NCI-H146 (cell line): Measurements from ENCODE around the gene GALNS.

Experiments used
- DNase-seq: peaks from one replicate; lab custom pipeline; 2025; lab: John Stamatoyannopoulos, UW

The GALNS gene

DNA sequence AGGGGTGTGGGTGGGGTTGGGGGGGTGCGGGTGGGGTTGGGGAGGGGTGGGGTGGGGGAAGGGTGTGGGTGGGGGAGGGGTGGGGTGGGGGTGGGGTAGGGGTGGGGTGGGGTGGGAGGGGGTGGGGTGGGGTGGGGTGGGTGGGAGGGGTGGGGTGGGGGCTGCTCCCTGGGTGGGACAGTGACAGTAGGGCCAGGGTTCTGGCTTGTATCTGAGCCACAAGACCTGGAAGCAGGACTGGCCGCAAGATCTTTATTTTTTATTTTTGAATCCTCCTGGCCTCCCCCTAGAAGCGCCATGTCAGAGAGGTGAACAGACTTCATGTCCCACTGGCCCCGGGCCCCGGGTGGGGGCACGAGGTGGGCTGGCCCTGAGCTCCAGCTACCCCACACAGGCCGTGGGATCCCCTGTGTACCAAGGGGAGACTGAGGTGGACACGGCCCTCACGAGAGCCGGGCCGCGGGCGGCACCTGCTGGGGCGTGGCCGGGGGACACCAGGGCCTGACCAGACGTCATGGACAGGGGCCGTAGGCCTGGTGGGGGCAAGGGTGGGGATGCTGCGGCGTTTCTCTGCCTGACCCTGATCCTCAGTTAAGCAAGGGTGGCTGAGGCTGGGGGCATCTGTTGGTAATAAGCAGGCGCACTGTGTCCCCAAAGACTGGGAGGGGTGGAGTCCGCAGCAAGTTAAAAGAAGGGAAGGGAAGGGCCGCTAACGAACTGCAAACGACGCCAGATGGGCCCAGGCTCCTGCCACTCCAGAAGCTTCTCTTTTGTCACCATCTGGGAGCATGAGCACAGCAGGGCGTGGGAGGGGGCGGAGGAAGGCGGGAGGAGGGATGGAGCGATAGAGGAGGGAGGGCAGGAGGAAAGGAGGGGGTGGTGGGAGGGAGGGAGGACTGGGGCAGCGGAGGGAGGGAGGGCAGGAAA lies 32.0 kb upstream of the GALNS start:
- no peak for DNase-seq

DNA sequence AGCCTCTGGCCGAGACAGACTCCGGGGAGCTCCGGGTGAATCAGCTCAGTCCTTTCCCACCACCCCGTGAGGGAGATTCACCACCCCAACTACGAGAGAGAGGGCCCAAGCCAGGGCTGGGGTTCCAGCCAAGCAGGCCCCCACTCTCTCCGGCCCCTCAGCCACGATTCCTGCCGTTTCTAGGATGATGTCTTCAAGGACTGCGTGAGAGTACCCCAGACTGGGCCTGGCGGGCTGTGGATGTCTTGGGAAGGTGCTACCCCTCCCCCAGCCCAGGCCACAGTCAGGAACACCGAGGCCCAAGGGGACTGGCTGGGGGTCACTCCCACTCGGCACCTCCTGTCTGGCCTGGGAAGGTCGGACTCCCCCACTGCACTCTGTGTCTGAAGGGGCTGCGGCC lies 31.3 kb upstream of the GALNS start:
- no peak for DNase-seq

DNA sequence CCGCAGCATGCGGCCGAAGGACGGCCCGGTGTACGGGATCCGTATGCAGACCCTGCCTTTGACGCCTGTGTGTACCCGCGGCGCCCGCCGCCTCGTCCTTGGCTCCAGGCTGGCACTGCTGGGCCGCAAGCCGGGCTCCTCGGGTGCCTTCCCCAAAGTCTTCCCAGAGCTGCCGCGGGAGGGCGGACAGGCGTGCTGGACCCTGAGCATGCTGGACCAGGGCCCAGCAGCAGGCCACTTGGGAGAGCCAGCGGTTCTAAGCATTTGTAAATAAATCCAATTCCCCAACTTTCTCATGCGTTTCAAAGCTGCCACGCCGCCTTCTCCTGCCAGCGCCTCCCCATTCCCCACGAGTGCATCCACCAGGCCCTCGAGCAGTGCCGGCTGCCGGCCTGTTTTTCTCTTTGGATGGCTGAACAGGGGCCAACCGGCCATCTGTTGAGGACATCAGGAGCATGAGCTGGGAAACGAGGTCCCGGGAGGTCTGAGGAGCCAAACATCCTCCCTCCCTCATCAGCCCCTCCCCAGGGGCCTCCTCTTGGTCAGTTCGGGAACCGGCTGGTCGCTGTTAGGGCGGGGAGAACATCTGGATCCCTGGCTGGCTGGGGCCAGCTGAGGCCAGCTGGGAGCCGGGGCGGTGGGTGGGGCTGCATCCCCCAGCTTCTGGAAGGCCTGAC lies 30.2 kb upstream of the GALNS start:
- DNase-seq: no peak

DNA sequence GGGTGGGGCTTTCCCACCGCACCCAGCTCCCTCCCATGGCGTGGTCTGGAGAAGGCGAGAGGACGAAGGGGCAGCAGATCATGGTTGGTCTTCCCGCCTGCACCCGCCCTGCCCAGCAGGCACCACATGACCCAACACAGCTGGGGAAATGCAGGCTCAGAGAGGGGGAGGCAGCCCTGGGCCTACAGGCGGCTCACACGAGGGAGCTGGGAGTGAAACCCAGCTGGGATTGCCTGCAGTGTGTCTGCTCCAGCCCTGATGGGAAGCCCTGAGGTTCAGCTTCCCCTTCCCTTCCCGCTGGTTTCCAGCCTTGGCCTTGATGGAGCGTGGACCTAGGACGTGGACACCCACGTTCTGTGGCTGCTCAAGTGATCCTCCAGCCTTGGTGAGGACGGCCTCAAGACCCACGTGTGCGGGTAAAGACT lies 29.7 kb upstream of the GALNS start:
- no peak for DNase-seq

DNA sequence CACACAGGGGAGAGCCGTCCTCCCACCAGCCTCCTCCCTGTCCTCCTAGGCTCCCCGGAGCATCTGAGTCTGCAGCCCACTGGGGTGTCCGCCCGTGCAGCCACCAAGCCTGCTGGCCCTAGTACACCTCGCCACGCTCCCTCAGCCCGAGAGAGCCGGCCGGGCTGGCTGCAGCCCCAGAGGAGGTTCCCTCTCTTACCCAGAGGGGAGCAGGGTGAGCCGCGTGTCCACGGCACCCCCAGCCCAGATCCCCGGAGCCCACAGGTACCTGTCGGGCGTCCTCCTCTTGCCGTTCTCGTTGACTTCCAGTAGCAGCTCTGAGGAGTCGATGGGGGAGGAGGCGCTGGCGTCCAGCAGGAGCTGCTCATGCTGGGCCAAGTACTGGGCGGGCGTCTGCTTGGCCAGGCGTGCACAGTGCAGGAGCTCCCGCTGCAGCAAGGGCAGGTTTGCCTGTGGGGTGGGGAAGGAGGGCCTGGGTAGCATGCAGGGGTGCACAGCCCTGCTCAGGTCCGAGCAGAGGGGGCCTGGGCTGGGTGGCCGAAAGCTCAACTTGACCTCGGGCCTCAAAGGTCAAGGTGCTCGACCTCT lies 29.0 kb upstream of the GALNS start:
- no peak for DNase-seq

DNA sequence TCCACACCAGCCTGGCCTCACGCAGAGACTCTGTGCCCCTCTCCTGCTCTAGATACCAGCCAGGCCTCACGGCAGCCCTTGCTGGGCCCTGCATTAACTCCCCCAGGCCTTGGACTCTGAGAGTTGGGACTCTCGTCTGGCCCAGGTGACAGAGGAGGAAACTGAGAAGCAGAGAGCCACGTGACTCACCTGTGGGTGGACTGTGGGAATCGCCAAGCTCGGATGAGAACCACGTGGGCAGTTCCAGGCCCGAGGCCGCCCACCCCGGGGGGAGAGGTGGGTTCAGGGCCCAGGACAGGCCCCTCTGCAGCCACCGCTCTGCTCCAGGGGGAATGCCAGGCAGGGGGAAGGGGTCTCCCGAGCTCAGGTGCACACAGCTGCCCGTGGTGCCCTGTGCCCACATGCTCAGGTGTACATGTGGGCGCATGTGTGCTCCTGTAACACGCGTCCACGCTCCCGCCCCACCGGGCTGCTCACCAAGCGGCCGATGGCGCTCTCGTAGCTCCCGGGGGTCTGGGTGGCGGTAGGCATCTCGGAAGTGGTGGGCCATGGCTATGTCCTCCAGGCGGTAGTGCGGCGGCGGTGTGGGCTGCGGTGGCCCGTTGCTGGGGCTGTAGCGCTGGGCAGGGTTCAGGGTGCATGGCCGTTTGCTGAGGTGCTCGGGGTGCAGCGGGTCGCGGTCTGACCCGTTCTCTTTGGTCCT lies 28.0 kb upstream of the GALNS start:
- no peak for DNase-seq

DNA sequence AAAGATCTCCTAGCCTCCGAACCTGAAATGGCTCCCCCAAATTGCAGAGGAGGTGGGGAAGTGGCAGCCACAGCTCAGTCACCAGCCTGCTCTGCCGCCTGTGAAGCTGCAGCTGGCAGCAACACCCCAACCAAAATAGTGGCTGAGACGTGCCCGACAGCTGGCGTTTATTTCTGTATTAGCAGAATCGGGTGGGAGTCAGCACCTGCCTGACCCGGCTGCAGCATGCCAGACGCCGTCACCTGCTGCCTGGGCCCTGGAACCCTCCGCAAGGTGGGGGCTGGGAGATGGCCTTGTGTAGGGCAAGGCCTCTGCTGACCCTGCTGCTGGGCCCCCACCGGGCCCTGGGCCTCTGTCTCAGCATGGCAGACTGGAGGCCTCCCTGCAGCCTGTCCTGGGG lies 27.2 kb upstream of the GALNS start:
- DNase-seq: no peak

DNA sequence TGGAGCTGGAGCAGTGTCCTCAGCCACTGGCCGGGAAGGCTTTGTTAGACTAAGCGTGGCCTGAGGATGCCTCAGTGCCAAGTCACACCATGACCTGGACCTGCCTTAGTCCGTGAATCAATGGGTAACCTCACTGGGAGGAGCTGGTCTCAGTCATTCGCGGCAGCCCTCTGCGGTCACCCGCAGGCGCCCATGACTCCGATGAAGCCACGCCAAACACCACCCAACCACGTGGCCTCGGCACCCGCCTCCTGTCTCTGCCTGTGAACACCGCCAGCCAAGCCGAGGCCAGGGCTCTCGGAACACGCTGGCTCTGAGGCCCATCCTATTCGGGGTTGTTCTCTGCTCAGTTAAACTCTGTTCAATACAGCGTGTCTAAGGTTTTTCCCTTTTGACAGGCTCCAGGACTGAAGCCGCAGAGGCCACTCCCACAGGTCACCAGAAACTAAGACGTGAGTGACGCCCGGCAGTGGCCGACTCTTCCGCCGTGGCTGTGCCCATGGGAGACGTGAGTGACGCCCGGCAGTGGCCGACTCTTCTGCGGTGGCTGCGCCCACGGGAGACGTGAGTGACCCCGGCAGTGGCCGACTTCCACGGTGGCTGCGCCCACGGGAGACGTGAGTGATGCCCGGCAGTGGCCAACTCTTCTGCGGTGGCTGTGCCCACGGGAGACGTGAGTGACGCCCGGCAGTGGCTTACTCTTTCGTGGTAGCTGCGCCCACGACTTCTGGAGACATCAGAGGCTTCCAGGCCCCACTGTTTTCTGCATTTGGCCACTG lies 26.6 kb upstream of the GALNS start:
- DNase-seq: no peak

DNA sequence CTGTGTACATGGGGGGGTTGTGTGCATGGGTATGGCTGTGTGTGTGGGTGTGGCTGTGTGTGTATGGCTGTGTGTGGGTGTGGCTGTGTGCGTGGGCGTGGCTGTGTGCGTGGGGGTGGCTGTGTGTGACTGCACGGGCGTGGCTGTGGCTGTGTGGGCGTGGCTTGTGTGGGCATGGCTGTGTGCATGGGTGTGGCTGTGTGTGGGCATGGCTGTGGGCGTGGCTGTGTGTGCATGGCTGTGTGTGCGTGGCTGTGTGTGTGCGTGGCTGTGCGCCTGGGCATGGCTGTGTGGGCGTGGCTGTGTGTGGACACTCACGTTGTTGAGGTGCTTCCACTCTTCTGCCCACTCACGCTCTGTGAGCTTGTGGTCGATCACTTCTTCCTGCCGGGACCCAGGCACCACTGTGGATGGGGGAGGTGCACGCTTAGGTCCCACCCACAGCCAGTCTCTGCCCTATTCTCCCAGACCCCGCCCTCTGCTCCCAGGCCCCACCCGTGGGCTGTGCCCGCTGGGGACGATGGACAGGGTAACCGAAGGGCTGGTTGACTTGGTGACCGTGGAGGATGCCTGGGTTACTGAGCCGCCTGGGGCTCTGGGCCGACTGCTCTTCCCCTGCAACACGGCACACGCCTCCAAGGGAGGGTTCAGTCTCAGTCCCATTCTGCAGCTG lies 25.7 kb upstream of the GALNS start:
- DNase-seq: no peak

DNA sequence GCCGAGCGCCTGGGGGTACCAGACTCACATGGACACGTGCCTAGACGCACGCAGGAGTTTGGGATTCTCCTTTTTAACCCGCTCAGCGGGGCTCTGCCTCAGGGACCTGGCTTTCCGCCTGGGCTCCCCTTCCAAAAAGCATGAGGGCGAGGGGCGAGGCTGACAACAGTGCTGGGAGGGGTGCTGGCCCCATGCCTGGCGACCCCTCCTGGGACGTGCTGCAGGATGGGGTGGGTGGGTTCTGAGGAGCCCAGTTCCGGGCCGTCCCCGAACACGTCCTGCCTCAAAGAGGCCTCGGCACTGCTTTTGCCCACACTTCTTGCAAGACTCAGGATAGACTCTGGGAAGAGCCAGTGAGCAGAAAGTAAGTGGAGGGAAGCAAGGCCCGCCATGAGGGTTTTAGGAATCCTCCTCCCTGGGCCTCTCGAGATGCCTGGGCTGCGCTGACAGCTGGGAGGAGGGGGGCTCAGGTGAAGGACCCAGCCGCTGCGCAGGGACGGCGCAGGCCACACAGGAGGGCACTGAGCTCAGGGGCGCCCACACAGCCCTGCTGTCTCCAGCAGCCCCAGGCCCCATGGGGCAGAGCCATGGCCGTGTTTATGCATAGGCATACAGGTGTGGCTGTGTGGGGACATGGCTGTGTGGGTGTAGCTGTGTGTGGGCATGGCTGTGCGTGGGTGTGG lies 25.1 kb upstream of the GALNS start:
- DNase-seq: no peak

DNA sequence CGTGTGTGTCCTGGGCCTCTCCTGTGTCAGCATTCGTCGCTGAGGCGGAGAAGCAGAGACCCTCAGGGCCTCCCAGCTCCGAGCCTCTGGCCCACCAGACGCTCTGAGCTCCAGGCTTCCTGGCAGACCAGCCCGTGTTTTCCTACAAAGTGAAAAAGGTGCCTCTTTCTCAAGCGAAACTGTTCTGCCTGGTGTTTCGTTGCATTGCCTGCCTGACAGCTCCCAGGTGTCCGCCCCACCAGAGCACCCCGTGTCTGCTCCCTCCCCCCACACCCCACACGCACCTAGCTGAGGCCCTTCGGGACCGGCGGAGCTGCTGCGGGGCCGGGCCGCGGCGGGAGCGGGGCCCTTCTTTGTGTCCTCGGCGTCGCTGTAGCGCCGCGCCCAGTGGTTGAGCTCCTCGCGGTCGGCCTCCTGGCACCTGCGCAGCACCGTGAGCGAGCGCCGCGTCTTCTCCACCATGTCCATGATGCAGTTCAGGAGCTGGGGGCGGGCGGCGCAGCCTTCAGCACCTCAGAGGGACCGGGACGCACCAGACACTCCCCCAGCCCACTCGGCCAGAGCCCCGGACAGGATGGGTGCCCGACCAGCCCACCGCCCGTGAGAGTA lies 24.4 kb upstream of the GALNS start:
- DNase-seq: no peak

DNA sequence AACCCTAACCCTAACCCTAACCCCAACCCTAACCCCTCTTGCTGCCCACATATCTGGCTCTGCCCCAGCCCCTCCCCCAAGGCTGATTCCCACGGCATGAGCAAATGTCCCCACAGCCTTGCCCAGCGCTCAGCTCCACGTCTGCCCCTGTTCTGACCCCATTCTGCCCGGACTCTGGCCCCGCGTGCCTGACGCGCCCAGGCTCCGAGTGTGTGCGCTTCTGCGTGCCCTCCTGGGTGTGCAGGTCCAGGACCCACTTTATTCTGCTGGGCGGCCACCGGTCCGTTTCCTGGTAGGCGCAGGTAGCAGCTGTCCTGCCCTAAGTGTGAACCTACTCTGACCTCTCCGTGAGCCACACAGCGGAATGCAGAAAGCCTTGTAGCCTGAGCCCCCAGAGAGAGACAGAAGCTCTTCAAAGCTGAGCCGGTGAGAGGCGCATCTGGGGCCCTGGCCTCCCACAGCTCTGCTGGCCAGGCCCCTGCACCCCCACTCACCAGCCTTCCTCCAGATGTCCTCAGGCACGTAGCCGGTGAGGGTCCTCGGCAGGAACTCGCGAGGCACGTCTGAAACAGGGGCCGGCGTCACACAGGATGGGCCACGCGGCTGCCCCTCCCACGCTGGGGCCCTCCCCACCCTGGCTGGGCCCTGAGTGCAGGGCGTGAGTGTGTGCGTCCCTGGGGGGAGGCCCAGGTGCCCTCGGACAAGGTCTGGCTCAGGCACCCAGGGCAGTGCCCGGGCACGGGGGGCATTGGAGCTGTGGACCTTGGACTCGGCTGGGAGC lies 23.7 kb upstream of the GALNS start:
- no peak for DNase-seq

DNA sequence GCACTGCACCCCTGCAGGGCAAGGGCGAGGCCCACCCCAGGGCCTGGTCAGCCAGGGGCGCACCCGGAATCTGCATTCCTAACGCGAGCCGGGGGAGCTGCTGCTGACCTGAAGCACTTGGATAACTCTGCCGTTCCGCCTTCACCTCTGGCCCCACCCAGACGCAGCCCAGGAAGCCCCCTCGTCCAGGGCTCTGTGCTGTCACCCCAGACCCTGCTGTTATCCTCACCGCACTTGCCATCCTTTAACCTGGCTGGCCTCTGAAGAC lies 23.0 kb upstream of the GALNS start:
- no peak for DNase-seq

DNA sequence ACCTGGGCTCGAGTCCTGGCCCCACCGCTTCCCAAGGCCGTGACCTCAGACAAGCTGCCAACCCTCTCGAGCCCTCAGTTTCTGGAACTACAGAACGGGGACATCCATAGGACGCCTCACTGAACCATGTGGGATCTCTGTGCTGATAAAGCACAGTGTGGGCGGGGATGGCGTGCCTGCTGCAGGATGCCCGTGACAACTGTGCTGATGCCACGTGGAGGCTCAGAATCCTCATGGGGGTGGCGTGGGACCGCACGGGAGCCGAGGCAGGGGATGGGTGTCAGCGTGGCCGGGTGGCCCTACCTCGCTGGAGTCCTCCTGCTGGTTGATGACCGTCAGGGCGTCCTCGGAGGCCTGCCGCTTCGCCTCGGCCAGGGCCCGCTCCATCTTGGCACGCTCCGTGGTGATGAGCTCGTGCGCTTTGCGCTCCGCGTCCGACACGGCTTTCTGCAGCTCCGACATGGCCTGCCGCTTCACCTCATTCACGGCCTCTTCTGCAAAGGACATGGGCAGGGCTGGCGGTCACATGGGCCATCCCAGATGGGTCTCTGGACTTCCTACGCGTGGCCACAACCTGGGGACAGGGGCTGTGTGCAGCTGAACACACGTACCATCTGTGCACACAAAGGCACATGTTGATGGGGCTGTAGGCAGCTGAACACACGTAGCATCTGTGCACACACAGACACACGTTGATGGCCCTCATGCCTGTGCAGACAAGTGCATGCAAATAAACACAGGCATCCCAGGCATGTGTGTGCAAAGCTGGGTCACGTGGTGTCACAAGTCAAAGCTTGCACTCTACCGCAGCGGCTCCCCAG lies 22.4 kb upstream of the GALNS start:
- no peak for DNase-seq

DNA sequence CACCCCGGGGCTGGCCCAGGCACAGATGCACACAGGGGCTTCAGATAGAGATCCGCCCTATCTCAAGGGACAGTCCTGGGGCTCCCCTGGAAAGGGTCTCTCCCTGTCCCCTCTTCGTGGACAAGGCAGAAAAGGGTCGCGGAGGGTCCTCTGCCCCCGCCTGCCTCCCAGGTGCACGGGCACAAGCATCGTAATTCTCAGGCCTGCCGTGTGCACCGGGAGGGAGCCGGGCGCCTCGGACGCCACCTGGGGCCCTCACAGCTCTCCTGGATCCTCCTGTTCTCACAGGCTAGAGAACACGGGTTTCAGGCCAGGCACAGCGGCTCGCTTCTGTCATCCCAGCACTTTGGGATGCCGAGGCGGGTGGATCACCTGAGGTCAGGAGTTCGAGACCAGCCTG lies 21.6 kb upstream of the GALNS start:
- no peak for DNase-seq

DNA sequence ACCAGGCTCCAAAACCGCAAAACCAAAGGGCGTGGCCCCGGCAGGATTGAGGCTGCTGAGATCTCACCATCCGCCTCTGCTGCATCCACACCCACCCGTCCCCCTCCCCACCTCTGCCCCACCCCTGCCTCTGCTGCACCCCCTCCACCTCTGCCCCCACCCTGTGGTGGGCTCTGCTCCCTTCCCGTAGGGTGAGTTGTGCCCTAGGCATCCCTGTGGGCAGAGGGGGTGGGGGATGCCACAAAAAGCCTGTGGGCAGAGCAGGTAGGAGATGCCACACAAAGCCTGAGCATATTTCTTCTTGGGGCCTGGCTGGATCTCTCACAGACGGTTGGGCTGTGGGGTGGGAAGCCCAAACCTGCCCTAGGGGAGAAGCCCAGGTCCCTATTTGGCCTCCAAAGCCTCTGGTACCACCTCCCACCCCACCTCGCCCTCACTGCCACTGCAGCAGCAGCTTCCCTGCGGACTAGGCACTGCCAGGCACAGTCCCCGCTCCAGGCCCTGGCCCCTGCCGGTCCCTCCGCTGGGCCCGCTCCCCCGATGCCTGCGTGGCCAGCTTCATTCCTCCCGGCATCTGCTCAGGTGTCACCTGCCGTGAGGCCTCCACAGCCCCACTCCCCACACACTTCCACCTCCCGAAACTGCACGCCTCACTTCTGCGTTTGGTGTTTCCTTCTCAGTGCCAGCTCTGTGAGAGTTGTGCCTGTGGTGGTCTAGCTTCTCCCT lies 21.0 kb upstream of the GALNS start:
- DNase-seq: no peak

DNA sequence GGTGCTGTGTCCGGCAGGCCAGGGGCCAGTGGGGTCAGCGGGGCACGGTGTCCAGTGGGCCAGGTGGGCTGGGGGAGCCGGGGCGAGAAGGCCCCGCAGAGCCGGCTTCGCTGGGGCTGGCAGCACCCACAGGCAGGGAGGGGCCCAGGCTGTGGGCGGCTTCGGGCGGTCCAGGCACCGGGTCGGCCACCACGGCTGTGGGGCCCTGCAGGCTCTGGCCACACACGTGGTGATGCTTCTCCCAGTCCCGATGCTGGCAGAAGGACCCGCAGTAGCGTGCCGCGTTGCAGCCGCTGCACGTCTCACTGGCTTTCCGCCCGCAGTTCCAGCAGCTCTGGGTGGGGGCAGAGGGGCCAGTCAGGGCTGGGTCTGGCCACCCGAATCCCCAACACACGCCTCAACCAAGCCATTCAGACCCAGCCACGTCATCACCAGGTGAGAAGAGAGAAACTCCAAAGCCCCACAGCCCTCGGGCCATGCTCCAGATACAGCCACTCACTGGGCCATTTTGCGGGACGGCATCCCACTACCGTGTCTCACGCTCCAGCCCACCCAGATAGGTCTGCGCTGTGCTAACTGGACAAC lies 20.3 kb upstream of the GALNS start:
- no peak for DNase-seq
